Measurements from ENCODE around the gene MCM8. TPM values are rescaled to one million over a fixed set of nuclear protein-coding genes. Genes with fewer than 3 reads are reported as not detected.

Gene MCM8
- 10 to 100 TPM; 31.4 to 37.5 TPM for total RNA-seq

DNA sequence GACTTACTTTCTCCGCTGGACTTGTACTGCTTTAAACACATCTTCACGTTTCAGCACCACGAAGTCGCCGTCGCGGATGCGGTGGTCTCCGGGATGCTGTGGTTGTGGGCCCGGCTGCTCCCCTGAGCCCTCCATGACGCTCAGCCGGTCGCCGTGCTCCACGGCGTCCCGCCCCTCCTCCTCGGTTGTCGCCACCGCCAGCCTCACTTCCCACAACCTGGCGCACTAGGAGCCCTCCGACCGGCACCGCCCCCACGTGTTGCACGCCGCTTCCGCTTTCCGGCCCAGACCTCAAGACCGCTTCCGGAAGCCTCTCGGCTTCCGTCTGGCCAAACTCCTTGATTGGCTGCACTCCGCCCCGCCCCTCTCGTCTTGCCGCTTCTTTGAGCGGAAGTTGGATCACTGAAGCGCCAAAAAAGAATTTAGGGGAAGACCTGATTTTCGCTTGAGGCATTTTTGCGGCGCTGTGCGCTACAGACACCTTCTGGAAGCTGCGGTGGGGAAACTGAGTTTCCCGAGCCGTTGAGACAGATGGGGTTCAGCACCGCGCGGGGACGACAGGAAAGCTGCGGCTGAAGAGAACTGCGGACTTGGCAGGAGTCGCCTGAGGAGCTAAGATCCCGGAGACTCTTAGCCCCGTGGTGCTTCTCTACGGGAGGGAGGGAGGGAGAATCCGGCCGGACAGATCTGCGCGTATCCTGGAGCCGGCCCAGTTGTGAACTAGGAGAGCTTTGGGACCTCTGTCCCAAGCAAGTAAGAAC is at the start of gene MCM8, which contains the start of gene TRMT6:
TSS of gene MCM8 (plus strand) at position 382 of the 761 bp plus-strand sequence. CDS start 1,364 bp downstream, outside the sequence.
TSS of gene TRMT6 (minus strand) at position 263 of the 761 bp plus-strand sequence. CDS start at position 135, 128 bp downstream.
- Mint-ChIP-seq H3K4me1 (peaks cover 71% of the 10 kb centered on the region), H3K9me3 (ENCODE audit: low read depth) (no peaks in the 10 kb centered on the region), H3K27me3 (peaks cover 2% of the 10 kb centered on the region), H3K27ac (peak within 1 kb of the TSS; percentile 91), H3K36me3 (peaks cover 61% of the 10 kb centered on the region), H3K4me3 (peak within 1 kb of the TSS; percentile 83)
- CTCF ChIA-PET, result interaction anchor here (1.1 to 1.3 kb wide), 4 partner anchors 31 to 421 kb away, joined by 3 to 5 read pairs (median 4); no protein-coding TSS in a partner anchor
- DNase-seq, result peak; percentile 97
- ATAC-seq, result peak; percentile 92

DNA sequence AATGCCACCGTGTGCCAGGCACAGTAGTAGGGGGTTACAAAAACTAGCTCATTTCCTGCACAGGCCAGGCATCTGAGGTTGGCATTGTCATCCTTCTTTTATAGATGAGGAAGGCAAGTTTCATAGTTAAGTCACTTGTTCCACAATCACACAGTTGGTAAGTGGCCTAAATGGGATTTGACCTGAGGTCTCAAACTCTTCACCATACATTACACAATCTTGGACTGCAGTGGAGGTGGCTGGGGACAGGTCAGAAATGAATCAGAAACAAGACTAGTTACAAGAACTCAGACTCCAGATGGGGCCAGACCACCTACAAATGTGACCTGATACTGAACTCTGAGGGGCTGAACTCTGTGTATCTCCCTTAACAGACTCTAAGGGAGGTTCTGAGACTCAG is 49.5 kb upstream of the MCM8 start:
- Mint-ChIP-seq H3K36me3 (no peaks in the 10 kb centered on the region), H3K4me1 (no peaks in the 10 kb centered on the region), H3K27ac (no peak overlapping the region), H3K4me3 (no peak overlapping the region), H3K27me3 (peaks cover 40% of the 10 kb centered on the region), H3K9me3 (ENCODE audit: low read depth) (no peaks in the 10 kb centered on the region)
- ATAC-seq, result no peak
- no peak for DNase-seq
- CTCF ChIA-PET, result no interaction called here

DNA sequence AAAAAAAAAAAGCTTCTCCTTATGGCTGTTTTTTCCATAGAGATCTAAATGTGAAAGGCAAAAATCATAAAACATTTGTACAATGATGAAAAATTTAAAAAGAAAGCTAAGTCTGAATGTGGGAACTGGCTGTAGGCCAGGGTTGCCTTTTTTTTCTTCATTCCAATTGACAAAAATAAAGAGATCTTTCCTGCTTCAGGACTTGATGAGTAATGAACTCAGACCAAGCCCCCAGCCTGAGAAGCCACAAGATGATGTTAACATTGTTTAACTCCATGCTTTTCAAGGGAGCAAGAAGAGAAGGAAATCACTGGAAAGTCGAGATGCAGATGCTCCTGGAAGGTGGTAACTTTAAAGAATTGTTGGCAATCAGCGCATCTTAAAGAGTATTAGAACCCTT is 41.5 kb upstream of the MCM8 start:
- Mint-ChIP-seq H3K27ac (no peak overlapping the region), H3K27me3 (peaks cover 60% of the 10 kb centered on the region), H3K4me3 (no peak overlapping the region), H3K36me3 (no peaks in the 10 kb centered on the region), H3K4me1 (peaks cover 8% of the 10 kb centered on the region), H3K9me3 (ENCODE audit: low read depth) (no peaks in the 10 kb centered on the region)
- DNase-seq, result no peak
- CTCF ChIA-PET, result no interaction called here
- ATAC-seq, result no peak

GRCh38 chr20:5910186-5910585 is 40.3 kb upstream of the MCM8 start:
- H3K27me3 Mint-ChIP-seq, result peaks cover 70% of the 10 kb centered on the region
- H3K27ac Mint-ChIP-seq, result no peak overlapping the region
- no peaks in the 10 kb centered on the region for H3K9me3 Mint-ChIP-seq (ENCODE audit: low read depth)
- DNase-seq (no peak), ATAC-seq (no peak)
- CTCF ChIA-PET, result no interaction called here
- peaks cover 8% of the 10 kb centered on the region for H3K4me1 Mint-ChIP-seq
- H3K36me3 Mint-ChIP-seq, result no peaks in the 10 kb centered on the region
- H3K4me3 Mint-ChIP-seq, result no peak overlapping the region

GRCh38 chr20:5913166-5913565 is 37.3 kb upstream of the MCM8 start:
- ATAC-seq (no peak), DNase-seq (no peak)
- no peaks in the 10 kb centered on the region for H3K36me3 Mint-ChIP-seq
- CTCF ChIA-PET, result interaction anchor here (0.7 kb wide), 1 partner anchor 406 kb away, joined by 3 read pairs; no protein-coding TSS in a partner anchor
- no peak overlapping the region for H3K27ac Mint-ChIP-seq
- H3K9me3 Mint-ChIP-seq (ENCODE audit: low read depth), result no peaks in the 10 kb centered on the region
- peaks cover 61% of the 10 kb centered on the region for H3K27me3 Mint-ChIP-seq
- peaks cover 8% of the 10 kb centered on the region for H3K4me1 Mint-ChIP-seq
- H3K4me3 Mint-ChIP-seq, result no peak overlapping the region

GRCh38 chr20:5914859-5915258 is 35.6 kb upstream of the MCM8 start:
- ATAC-seq, result no peak
- H3K4me1 Mint-ChIP-seq, result peaks cover 21% of the 10 kb centered on the region
- DNase-seq, result no peak
- H3K27ac Mint-ChIP-seq, result no peak overlapping the region
- H3K4me3 Mint-ChIP-seq, result no peak overlapping the region
- peaks cover 50% of the 10 kb centered on the region for H3K27me3 Mint-ChIP-seq
- H3K9me3 Mint-ChIP-seq (ENCODE audit: low read depth), result no peaks in the 10 kb centered on the region
- CTCF ChIA-PET, result no interaction called here
- no peaks in the 10 kb centered on the region for H3K36me3 Mint-ChIP-seq

DNA sequence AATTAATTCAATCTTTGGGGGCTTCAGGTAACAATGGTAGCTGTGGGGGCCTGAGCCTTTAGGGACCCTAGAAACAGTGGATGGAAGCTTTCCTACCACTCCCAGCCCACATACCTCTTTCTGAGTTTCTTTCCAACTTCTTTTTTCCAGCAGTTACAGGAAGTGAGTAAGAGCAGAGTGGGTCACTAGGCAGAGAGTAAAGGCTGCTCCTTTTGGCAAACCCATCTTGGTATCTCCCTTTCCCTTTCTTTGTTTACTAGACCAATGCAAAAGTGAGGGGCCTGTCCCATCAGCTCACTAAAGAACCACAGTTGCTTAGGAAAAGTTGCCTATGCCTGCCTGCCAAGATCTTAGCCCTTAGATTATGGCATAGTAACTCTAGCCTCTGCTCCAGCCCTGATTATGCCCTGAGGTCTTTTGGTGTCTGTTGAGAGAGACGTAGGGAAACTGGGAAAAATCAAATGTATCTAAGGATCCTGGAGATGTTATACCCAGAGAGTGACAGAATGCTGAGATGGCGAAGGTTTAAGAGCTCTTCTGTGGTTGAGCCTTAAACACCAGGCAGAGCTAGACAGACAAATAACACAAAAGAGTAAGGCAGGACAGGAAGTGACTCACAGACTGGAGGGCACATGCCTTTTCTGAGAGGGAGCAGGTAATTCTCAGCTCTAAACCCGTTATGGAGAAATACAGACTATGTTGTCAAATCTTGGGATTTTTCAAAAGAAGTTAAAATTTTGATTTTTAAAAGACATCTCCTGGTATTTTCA is 31.4 kb upstream of the MCM8 start:
- Mint-ChIP-seq H3K27ac (peak overlapping the region; percentile 25), H3K27me3 (peaks cover 35% of the 10 kb centered on the region), H3K36me3 (no peaks in the 10 kb centered on the region), H3K4me3 (no peak overlapping the region), H3K4me1 (peaks cover 21% of the 10 kb centered on the region), H3K9me3 (ENCODE audit: low read depth) (no peaks in the 10 kb centered on the region)
- CTCF ChIA-PET, result interaction anchor here (0.8 to 1.6 kb wide), 7 partner anchors 29 to 390 kb away, joined by 3 to 6 read pairs (median 3); partner anchors contain the start of genes MCM8 and TRMT6
- DNase-seq, result no peak
- ATAC-seq, result peak; percentile 95

DNA sequence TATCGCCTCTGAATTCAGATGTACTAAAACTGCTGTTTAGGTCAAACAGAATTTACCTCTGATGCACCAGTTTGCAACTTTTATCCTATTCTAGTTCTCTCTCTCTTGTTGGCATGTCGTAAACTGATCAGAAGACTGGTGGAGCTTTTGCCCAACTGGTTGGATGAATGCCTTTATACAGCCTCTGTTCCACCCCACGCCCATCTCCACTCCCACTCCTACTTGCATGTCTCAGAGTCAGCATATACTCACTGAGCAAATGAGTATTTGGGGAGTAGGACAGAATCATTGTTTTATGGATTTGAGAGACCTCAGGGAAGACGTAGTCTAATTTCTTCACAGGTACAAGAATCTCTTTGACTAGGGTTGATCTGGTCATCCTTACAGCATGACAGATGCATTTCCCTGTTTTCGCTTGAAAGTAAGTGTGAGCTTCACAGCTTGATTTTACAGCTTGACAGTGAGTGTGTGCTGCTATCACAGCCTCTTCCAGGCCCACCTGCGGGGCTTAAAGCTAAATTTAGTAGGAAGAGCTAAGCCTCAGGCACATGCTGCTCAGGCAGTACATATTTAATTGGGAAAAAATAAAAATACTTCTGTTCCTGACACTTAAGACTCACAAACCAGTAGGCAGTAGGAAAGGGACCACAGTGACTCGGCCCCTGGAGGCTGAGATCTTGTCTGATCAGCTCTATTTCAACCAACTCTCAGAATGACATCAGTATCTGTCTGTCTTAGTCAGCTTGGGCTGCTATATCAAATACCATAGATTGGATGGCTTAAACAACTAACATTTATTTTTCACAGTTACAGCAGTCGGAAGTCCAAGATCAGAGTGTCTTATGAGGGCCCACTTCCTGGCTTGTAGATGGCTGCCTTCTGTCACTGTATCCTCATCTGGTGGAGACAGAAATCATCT is 30.6 kb upstream of the MCM8 start:
- Mint-ChIP-seq H3K9me3 (ENCODE audit: low read depth) (no peaks in the 10 kb centered on the region), H3K27ac (peak overlapping the region; percentile 31), H3K4me3 (no peak overlapping the region), H3K27me3 (peaks cover 31% of the 10 kb centered on the region), H3K36me3 (no peaks in the 10 kb centered on the region), H3K4me1 (peaks cover 21% of the 10 kb centered on the region)
- DNase-seq, result no peak
- CTCF ChIA-PET, result interaction anchor here (0.8 to 1.6 kb wide), 7 partner anchors 29 to 391 kb away, joined by 3 to 6 read pairs (median 3); partner anchors contain the start of genes MCM8 and TRMT6
- peak; percentile 60 for ATAC-seq

DNA sequence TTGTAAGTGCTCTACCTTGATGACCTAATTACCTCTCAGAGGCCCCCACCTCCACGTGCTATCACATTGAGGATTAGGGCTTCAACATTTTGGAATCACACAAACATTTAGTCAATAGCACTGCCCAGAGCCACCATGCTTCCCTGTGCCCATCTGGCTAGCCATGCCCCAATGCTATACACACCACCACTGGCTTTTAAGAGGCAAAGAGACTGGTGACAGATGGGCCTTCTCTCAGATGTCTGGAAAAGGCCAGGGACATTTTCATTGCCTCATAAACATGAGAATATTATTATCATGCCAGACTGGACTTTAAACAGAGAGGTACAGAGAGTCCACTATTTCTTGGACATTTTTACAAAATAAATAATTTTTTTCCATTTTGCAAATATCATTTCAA is 29.9 kb upstream of the MCM8 start:
- ATAC-seq (no peak), DNase-seq (no peak)
- no peaks in the 10 kb centered on the region for H3K9me3 Mint-ChIP-seq (ENCODE audit: low read depth)
- H3K4me1 Mint-ChIP-seq, result peaks cover 21% of the 10 kb centered on the region
- H3K27ac Mint-ChIP-seq, result peak overlapping the region; percentile 31
- H3K27me3 Mint-ChIP-seq, result peaks cover 32% of the 10 kb centered on the region
- H3K4me3 Mint-ChIP-seq, result no peak overlapping the region
- CTCF ChIA-PET, result no interaction called here
- no peaks in the 10 kb centered on the region for H3K36me3 Mint-ChIP-seq

- peaks cover 30% of the 10 kb centered on the region for H3K27me3 Mint-ChIP-seq
- CTCF ChIA-PET, result interaction anchor here (1.4 kb wide), 1 partner anchor 136 kb away, joined by 3 read pairs; no protein-coding TSS in a partner anchor
- H3K9me3 Mint-ChIP-seq (ENCODE audit: low read depth), result no peaks in the 10 kb centered on the region
- DNase-seq, result no peak
- no peak for ATAC-seq
- no peaks in the 10 kb centered on the region for H3K36me3 Mint-ChIP-seq
- H3K4me3 Mint-ChIP-seq, result no peak overlapping the region
- H3K27ac Mint-ChIP-seq, result no peak overlapping the region
- H3K4me1 Mint-ChIP-seq, result peaks cover 20% of the 10 kb centered on the region
These were observed 27.0 kb upstream of the MCM8 start for GRCh38 chr20:5923493-5923892.

DNA sequence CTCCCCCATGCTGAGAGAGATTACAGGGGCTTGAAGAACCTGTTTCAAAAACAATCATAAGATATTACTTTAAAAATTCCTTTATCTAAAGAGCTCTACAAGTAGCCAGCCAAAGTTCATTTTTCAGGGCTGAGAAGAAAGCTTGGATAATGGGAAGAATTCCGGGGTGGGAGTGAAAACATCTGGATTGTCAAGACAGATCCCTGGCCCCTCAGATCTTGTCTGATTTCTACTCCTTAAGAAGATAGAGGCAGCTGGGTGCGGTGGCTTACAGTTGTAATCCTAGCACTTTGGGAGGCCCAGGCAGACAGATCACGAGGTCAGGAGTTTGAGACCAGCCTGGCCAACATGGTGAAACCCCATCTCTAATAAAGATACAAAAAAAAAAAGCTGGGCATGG is 24.9 kb upstream of the MCM8 start:
- DNase-seq (no peak), ATAC-seq (no peak)
- Mint-ChIP-seq H3K27ac (no peak overlapping the region), H3K4me3 (no peak overlapping the region), H3K9me3 (ENCODE audit: low read depth) (no peaks in the 10 kb centered on the region), H3K27me3 (peaks cover 37% of the 10 kb centered on the region), H3K36me3 (no peaks in the 10 kb centered on the region), H3K4me1 (peaks cover under 1% of the 10 kb centered on the region)
- CTCF ChIA-PET, result no interaction called here

DNA sequence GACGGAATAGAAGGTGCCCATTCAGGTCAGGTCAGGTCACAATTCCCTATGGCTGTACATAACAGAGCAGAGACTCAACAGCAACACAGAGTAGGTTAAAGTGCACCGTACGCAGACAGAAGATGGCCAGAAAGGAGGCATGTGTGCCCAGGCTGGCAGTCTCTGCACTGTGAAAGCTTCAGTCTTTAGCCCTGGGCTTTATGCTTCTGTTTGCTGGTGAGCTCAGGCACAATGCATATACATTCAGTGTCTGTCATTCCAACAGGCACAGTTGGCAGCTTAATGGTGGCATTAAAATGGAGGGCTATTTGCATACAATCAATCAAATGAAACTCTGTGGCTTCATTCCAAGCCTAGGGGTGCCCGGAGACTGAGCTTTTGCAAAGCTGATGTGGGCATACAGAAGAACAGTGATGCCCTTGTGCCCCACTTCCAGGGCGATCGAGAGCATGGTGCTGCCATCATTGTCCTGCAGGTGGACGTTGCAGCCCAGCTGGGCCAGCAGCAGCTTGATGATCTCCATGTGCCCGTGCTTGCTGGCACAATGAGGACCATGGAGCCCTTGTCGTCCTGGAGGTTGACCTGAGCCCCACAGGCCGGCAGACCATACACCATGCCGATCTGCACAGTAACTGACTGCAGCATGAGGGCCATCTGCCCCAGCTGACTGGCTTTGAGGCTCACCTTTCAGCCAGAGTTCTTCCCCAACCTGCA is 22.5 kb upstream of the MCM8 start:
- DNase-seq, result no peak
- Mint-ChIP-seq H3K4me1 (no peaks in the 10 kb centered on the region), H3K36me3 (no peaks in the 10 kb centered on the region), H3K9me3 (ENCODE audit: low read depth) (no peaks in the 10 kb centered on the region), H3K27me3 (peaks cover 32% of the 10 kb centered on the region), H3K4me3 (no peak overlapping the region), H3K27ac (no peak overlapping the region)
- CTCF ChIA-PET, result no interaction called here
- ATAC-seq, result no peak

Data from activated CD8-positive, alpha-beta memory T cell treated with anti-CD3 and anti-CD28 coated beads, Interleukin-2, amount 10 ng/mL, durations not matched to agents 7 days and 5 days (primary cell).